ENCODE results near the gene UBASH3B.
A peak's percentile ranks its signal among the peaks of the same experiment; 100 is the strongest.

UBASH3B gene

GRCh38 chr11:122747351-122747781 lies 91.8 kb downstream of the UBASH3B start:
- TF ChIP-seq CTCF (IDR thresholded peaks at IDR 0.05; ENCODE audit: low read depth, low read length): no peak

GRCh38 chr11:122749005-122749687 lies 93.6 kb downstream of the UBASH3B start:
- DNase-seq (ENCODE audit: extremely low read depth, low read depth): peak; percentile 23
- no peak for TF ChIP-seq CTCF (IDR thresholded peaks at IDR 0.05; ENCODE audit: low read depth, low read length)

More at GRCh38 chr11:122747351-122747781, 91.8 kb downstream of the UBASH3B start:
- no peak for DNase-seq (ENCODE audit: extremely low read depth, low read depth)

DNA sequence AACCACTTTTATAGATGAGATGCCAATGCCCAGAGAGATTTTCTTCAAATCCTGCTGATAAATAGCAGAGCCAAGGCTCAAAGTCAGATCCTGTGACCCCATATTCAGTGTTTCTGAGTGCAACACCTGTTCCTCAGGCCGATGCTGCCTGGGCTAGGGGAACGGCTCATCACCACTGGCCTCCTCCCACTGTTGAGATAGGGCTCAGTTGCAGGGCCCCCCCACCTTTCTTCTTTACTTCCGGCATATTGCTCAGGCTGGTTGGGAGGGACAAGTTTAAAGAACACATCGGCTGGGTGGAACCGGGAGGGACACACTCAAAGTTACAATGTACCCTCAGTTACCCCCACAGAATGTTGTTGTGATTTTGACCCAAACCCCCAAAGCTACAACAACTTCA lies 94.5 kb downstream of the UBASH3B start:
- TF ChIP-seq CTCF (IDR thresholded peaks at IDR 0.05; ENCODE audit: low read depth, low read length): no peak

GRCh38 chr11:122751292-122752070 lies 96.0 kb downstream of the UBASH3B start:
- no peak for DNase-seq (ENCODE audit: extremely low read depth, low read depth)
- no peak for TF ChIP-seq CTCF (IDR thresholded peaks at IDR 0.05; ENCODE audit: low read depth, low read length)

More for the DNA sequence above, 94.5 kb downstream of the UBASH3B start:
- no peak for DNase-seq (ENCODE audit: extremely low read depth, low read depth)

GRCh38 chr11:122754028-122754427 lies 98.5 kb downstream of the UBASH3B start:
- no peak for TF ChIP-seq CTCF (IDR thresholded peaks at IDR 0.05; ENCODE audit: low read depth, low read length)
- no peak for DNase-seq (ENCODE audit: extremely low read depth, low read depth)

GRCh38 chr11:122754553-122755322 lies 99.2 kb downstream of the UBASH3B start:
- TF ChIP-seq CTCF (IDR thresholded peaks at IDR 0.05; ENCODE audit: low read depth, low read length): peak; percentile 26
- no peak for DNase-seq (ENCODE audit: extremely low read depth, low read depth)
